ENCODE results near the gene TKT.

GRCh38 chr3:53185761-53186465 is 69.9 kb downstream of the TKT start:
- TF ChIP-seq, protein P1, sequence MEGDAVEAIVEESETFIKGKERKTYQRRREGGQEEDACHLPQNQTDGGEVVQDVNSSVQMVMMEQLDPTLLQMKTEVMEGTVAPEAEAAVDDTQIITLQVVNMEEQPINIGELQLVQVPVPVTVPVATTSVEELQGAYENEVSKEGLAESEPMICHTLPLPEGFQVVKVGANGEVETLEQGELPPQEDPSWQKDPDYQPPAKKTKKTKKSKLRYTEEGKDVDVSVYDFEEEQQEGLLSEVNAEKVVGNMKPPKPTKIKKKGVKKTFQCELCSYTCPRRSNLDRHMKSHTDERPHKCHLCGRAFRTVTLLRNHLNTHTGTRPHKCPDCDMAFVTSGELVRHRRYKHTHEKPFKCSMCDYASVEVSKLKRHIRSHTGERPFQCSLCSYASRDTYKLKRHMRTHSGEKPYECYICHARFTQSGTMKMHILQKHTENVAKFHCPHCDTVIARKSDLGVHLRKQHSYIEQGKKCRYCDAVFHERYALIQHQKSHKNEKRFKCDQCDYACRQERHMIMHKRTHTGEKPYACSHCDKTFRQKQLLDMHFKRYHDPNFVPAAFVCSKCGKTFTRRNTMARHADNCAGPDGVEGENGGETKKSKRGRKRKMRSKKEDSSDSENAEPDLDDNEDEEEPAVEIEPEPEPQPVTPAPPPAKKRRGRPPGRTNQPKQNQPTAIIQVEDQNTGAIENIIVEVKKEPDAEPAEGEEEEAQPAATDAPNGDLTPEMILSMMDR (IDR thresholded peaks at IDR 0.05; ENCODE audit: insufficient read depth, low read length): no peak
- TF ChIP-seq REST (IDR thresholded peaks at IDR 0.05; ENCODE audit: insufficient replicate concordance, low read depth) (no peak), POLR2AphosphoS5 (IDR thresholded peaks at IDR 0.05; ENCODE audit: low read depth) (no peak), GABPA (IDR thresholded peaks at IDR 0.05; ENCODE audit: low read depth) (no peak)

Data from HL-60 (cell line).